Skin of body (tissue), 2 donors: Measurements from ENCODE around the gene SSBP2. TPM values are rescaled to one million over a fixed set of nuclear protein-coding genes. Genes with fewer than 3 reads are reported as not detected.

Source experiments
- DNase-seq: peaks from one replicate; lab custom pipeline; 2025; lab: John Stamatoyannopoulos, UW
- total RNA-seq: library from RNA; depleted of rRNA; stranded (reverse); fragments of >200 nt; gene quantifications from one replicate; pipeline ENCODE4 v1.2.3, GENCODE V29; 2014

Gene SSBP2
- total RNA-seq, result 57.7 TPM

DNA sequence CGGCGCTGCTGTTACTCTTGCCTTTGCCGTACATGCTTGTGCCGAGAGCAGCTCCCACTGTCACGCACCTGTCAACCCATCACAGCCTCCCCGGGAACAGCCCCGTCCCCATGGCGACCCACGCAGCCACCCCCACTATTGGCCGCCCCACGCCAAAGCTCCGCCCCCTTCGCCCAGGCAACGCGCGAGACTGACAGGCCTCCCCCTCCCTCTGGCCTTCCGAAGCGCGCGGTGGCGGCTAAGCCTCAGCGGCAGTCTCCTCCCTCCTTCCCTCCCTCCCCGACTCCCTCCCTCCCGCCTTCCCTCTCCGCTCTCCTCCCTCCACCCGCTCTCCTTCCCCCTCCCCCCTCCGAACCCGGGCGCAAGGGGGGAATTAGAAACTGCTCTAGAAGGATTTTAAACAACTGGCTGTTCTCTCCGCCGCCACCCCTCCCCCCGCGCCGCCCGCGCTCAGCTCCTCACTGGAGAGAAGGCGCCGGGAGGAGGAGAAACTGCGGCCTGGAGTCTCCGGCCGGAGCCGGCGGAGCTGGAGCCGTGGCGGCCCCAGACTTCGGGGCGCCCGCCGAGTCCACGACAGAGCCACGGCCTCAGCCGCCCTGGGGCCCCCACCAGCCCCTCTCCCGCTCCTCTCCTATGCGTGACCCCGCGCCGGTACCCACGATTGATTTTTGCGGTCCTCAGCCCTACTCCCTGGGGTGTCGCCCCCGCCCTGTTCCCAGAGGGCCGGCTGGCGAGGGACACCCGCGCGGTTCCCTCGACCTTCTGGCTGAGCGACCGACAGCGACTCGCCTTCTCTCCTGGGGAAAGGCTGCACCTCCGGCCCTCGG is at the start of gene SSBP2:
SSBP2 (minus strand) TSS at position 89 of the 827 bp plus-strand sequence; CDS start at position 34, 55 bp downstream.
- DNase-seq, result peak; percentile 100

- DNase-seq, result no peak
Measured at GRCh38 chr5:81795666-81796065, 44.8 kb upstream of the SSBP2 start.

- DNase-seq, result peak; percentile 2
Measured at GRCh38 chr5:81794226-81794625, 43.3 kb upstream of the SSBP2 start.

DNA sequence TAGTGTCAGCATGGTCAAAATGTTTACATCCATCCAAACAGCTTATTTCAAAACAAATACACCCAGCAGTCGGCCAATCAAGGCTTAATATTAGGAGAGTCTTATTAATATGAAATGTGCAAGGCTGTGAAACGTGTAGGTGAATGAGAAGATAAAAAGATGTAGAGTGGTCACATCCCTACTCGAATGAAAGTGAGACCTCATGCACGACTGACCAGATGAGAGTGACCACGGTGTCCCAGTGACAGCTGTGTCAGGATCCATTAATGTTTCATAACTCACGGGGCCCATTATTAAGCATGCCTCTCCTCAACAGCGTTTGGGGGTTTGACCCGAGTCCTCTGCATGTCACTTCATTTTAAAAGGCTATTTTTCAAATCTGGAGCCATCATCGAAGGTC is 39.4 kb upstream of the SSBP2 start:
- DNase-seq, result no peak

DNA sequence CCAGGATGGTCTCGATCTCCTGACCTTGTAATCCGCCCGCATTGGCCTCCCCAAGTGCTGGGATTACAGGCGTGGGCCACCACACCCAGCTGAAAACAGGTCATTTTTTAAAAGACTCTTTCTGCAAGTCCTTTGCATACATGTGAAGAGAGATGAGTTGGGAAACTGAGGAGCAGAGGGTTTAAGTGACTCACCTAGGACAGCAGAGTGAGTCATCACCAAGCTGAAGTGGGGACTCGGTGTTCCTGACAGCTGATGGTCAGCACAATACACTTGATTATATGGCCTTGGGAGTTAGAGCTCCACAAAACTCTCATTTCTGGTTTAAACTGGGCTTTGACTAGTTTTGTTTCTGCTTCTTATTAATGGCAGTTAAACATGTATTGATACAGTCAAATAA is 38.1 kb upstream of the SSBP2 start:
- DNase-seq, result no peak

DNA sequence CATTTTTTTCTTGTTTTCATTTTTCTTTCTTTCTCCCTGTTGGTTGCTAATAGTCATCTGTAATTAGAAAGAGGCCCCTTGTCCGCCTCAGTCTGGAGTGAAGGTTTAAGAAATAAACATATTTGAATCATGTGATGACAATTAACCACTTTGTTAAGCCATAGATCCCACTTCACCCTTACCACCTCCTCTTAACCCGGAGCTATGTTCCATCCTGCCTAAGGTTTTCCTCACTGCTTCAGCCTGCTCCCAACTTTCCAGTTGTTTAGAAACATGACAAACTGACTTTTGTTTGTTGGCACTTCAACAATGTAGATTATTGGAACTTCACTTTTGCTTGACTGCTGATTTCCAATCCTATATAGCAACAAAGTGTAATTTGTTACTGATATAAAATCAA is 37.4 kb upstream of the SSBP2 start:
- no peak for DNase-seq

- peak; percentile 93 for DNase-seq
Measured at GRCh38 chr5:81787474-81788242, 36.8 kb upstream of the SSBP2 start.

- DNase-seq, result no peak
Measured at GRCh38 chr5:81786991-81787390, 36.1 kb upstream of the SSBP2 start.

- DNase-seq, result peak; percentile 5
Measured at GRCh38 chr5:81786496-81786895, 35.6 kb upstream of the SSBP2 start.

GRCh38 chr5:81785322-81785721 is 34.4 kb upstream of the SSBP2 start:
- no peak for DNase-seq

GRCh38 chr5:81783401-81783800 is 32.5 kb upstream of the SSBP2 start:
- no peak for DNase-seq

DNA sequence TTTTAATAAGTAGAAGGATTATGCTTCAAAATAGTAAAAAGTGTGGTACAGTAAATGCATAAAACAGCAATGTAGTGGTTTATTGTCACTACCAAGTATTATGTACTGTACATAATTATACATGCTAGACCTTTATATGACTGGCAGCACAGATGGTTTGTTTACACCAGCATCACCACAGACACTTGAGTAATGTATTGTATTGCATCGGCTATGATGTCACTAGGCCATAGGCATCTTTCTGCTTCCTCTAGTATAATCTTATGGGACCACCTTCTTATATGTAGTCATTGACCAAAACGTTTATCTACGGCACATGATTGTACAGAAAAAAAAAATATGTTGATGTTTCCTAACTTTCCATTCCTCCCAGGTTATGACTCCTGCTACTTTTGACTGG is 31.9 kb upstream of the SSBP2 start:
- DNase-seq, result no peak

GRCh38 chr5:81779916-81780266 is 29.0 kb upstream of the SSBP2 start:
- no peak for DNase-seq

- no peak for DNase-seq
Measured at GRCh38 chr5:81779125-81779915, 28.4 kb upstream of the SSBP2 start.

DNA sequence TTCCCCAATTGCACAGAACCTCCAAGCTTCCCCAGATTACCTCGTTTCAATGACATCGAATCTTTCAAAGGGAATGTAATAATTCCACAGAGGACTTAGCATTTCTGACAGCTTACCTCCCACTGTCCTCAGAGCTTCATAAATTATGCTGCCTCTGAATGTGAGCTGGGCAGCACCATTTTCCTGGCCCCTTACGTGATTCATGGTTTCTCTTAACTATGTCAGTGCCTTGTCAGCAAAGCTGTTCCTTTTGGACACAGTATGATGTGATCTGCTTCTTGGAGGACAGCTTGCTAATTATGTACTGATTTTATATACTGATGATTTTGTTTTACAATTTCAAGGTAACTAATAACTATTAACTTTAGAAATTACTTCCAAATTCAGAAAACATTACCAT is 27.7 kb upstream of the SSBP2 start:
- DNase-seq, result no peak

DNA sequence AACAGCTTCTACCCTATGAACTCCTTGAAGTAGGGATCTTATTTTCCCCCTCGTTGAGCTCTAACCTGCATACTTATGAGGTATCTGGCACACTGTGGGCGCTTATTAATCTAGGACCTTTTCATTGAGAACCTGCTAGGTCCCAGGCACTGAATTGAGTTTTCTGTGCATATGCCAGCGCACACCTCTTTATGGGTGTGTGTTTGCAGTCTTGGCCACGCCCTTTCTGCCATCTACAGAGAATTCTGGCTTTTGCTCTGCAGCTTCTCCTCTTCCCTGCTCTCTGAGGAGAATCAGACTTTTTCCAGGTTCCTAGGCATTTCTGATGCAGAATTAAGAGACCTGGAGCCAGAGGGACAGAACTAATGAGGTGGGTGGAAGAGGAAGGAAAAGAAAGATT is 25.4 kb upstream of the SSBP2 start:
- DNase-seq, result no peak

DNA sequence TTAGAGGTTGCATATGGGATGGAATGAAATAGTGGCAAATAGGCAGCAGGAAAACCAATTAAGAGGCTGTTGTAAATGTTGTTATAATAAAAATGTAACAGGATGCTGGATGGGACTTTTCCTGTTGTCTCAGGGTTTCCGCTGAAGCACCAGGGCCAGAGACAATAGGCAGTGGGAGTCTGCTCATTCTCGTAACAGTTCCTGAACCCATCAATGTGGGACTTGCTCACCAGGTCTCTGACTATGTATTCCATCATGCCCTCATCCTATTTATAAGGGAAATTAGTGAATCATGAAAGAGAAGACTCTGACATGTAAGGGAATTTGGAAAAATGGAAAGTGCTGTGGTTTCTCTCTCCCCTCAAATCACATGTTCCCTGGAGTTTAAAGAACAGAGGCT is 23.5 kb upstream of the SSBP2 start:
- no peak for DNase-seq

- DNase-seq, result no peak
Measured at GRCh38 chr5:81773574-81773973, 22.7 kb upstream of the SSBP2 start.

DNA sequence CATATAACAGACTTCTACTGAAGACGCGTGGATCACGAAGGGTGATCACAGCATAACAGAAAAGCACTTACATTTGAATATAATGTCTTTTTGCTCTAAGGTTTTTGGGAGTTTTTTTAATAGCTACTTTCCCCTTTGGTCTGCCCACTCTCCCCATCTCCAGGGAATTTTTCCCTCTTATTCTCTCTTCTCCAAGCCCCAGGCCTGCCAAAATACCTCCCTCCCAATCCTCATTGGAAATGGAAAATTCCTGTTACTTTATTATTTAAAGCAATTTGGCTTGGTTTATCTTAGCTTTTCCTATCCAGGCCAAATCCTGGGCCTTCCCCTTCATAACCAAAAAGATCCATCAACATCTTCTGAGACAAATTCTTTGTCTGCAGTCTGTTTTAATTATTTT is 22.3 kb upstream of the SSBP2 start:
- DNase-seq, result no peak

DNA sequence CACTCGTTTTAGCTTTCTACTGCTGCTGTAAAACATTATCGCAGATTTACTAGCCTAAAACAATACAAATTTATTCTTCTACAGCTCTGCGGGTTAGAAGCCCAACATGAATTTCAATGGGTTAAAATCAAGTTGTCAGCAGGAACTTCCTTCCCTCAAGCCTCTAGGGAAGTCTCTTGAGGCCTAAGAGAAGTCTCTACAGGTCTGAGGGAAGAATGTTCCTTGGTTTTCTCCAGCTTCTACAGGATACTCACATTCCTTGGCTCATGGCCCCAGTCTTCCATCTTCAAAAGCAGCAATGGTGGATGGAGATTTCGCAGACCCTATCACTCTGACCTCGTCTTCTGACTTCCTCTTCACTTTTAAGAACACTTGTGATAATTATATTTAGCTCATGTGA is 21.6 kb upstream of the SSBP2 start:
- DNase-seq, result no peak

DNA sequence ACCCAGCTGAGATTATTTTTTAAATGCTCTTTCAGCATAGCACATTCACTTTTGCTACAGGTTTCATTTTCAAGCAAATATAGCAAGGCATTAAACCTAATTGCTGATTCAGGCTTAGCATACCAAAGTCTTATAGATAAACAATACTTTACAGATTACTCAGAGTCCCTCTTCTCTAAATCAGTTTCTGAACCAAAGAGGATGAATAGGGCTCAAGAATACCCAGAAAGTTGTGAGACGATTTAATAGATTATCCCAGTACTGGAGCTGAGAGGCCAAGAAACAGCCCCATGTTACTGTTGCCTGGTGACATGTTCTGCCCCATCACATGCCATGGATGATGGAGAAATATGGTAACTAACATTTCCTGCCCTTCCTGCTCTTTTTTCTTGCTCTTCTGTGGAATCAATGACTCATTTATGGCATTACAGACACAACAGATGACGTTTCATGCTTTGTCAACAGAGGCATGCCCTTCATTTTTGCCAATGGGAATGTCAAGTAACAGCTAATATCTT is 18.1 kb upstream of the SSBP2 start:
- DNase-seq, result no peak

DNA sequence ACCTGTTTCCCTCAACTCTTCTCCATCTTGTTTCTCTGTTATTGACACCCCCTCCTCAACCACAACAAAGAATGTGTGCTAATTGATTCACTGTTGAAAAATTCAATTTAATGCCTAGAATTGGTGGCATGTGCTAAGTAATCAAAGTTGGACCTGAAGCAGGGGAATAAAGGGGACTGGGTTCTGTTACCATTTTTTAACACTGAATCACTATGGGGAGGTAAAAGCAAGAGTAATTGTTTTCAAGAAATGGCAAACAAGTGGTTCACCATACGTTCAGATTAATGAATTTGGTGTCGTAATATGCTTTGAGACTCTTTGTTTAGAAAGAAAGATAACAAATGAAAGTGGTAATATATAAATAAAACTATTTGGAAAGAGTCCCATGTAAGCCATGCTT is 17.0 kb upstream of the SSBP2 start:
- no peak for DNase-seq
